ENCODE data around the gene HMGCS2. TPM values are rescaled to one million over a fixed set of nuclear protein-coding genes. Genes with fewer than 3 reads are reported as not detected.

Gene HMGCS2
- total RNA-seq = not detected

DNA sequence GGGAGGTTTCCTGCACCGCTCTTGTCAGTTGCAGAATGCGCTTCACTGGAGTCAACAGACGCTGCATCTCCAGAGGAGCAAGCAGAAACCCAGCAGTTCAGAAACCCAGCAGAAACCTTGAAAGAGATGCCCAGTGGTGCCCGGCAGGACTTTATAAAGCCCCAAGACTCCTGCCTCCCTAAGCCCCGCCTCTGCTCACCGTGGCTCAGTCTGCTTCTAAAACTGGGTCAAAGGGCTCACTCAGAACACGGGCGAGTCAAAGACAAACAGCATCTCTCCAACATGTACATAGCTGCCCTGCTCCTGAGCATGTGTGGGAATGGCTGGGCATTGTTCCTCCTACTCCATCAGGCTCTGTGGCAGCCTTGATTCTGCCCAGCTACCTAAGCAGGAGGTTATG is at the start of gene HMGCS2:
Gene HMGCS2 (minus strand): TSS at position 128 of the 400 bp plus-strand sequence. CDS start 61 bp downstream, at position 67.
- DNase-seq = no peak
- intact Hi-C loops (cut with micrococcal nuclease) = no loop called here
- Mint-ChIP-seq H3K27ac (no peak within 1 kb of the TSS), H3K4me1 (ENCODE audit: low read depth) (peaks cover 4% of the 10 kb centered on the region), H3K36me3 (ENCODE audit: low read depth) (no peaks in the 10 kb centered on the region), H3K9me3 (no peaks in the 10 kb centered on the region), H3K4me3 (no peak within 1 kb of the TSS), H3K27me3 (ENCODE audit: low read depth) (peaks cover 11% of the 10 kb centered on the region)
- CTCF ChIA-PET = interaction anchor here (0.5 to 1.5 kb wide), 2 partner anchors 13 to 65 kb away, joined by 3 to 4 read pairs; no protein-coding TSS in a partner anchor

DNA sequence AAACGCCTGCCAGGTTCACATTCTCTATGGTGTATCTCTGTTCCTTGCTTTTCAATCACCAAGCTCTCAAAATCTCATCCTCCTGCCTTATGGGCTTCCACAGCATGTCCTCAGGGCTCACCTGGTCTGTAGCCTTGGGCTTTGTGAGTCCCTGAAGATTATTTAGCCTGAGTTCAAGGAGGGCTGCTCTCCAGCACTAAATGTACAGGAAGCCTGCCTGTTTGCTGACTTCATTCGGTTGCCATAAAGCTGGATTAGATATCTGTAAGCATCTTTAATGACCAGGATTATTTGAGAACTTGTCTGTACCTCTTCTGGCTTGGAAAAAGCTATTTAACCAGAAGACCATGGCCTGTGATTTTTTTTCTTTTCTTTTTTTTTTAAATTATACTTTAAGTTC is 49.5 kb upstream of the HMGCS2 start:
- H3K27me3 Mint-ChIP-seq (ENCODE audit: low read depth) = peaks cover 6% of the 10 kb centered on the region
- no peak overlapping the region for H3K4me3 Mint-ChIP-seq
- no peak for DNase-seq
- no peaks in the 10 kb centered on the region for H3K4me1 Mint-ChIP-seq (ENCODE audit: low read depth)
- intact Hi-C loops (cut with micrococcal nuclease) = no loop called here
- no peak overlapping the region for H3K27ac Mint-ChIP-seq
- H3K36me3 Mint-ChIP-seq (ENCODE audit: low read depth) = no peaks in the 10 kb centered on the region
- CTCF ChIA-PET = interaction anchor here (1.5 kb wide), 1 partner anchor 9 kb away, joined by 4 read pairs; no protein-coding TSS in a partner anchor
- no peaks in the 10 kb centered on the region for H3K9me3 Mint-ChIP-seq

DNA sequence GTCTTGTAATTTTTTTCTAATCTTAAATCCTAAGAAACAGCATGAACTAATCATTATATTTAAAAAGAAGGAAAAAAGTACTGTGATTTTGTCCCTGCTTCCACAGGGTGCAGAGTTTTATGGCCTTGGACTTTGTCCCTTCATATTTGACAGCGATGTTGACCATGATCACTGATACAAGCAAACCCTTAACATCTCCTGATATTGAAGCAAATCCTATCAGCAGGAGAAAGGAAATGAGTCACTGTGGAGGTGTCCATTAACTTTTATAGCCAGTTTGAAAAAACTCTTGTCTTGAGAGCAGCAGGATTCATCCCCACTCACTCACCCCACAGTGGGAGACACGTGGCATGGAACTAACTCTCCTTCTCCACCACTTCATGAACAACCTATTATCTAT is 47.7 kb upstream of the HMGCS2 start:
- H3K4me3 Mint-ChIP-seq = no peak overlapping the region
- H3K27me3 Mint-ChIP-seq (ENCODE audit: low read depth) = peaks cover 3% of the 10 kb centered on the region
- no peaks in the 10 kb centered on the region for H3K36me3 Mint-ChIP-seq (ENCODE audit: low read depth)
- H3K9me3 Mint-ChIP-seq = no peaks in the 10 kb centered on the region
- CTCF ChIA-PET = no interaction called here
- H3K4me1 Mint-ChIP-seq (ENCODE audit: low read depth) = no peaks in the 10 kb centered on the region
- no peak for DNase-seq
- H3K27ac Mint-ChIP-seq = no peak overlapping the region
- intact Hi-C loops (cut with micrococcal nuclease) = no loop called here

DNA sequence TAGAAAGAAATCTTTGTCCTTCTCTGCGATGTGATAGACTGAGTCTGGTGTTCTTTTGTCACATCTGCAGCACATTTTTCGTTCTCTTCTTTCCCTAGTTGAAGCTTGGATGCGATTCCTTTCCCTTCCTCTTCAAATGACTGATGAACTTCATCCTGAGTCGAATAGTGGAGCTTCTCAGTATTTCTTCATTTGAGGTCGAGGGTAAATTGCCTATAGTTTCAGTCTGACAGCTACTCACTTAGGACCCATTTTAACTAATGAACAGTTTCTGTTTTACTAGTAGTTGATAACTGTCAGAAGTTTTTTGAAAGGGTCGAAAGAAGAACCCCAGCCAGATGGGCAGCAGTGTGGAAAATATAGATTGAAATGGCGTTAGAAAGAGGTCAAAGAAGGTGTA is 47.2 kb upstream of the HMGCS2 start:
- Mint-ChIP-seq H3K27ac (no peak overlapping the region), H3K4me3 (no peak overlapping the region), H3K36me3 (ENCODE audit: low read depth) (no peaks in the 10 kb centered on the region), H3K4me1 (ENCODE audit: low read depth) (no peaks in the 10 kb centered on the region), H3K27me3 (ENCODE audit: low read depth) (peaks cover 3% of the 10 kb centered on the region), H3K9me3 (no peaks in the 10 kb centered on the region)
- no peak for DNase-seq
- intact Hi-C loops (cut with micrococcal nuclease) = no loop called here
- CTCF ChIA-PET = interaction anchor here (0.7 to 1.1 kb wide), 2 partner anchors 9 to 70 kb away, joined by 3 to 4 read pairs; no protein-coding TSS in a partner anchor

DNA sequence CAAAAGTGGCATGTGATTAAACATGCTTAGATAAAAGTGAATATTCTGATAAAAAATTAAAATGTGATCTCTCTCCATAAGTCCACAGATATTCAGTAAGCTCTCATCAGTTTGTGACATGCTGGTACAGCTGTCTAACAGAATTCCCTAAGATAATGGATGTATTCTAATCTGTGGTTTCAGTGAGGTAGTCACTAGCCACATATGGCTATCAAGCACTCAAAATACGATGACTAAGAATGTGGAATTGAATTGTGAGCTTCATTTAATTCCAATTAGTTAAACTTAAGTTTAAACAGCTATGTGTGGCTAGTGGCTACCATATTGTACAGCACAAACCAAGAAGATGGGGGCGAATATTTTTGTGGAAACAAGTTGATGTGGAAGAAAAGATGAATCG is 46.7 kb upstream of the HMGCS2 start:
- Mint-ChIP-seq H3K4me3 (no peak overlapping the region), H3K27me3 (ENCODE audit: low read depth) (peaks cover 3% of the 10 kb centered on the region), H3K9me3 (no peaks in the 10 kb centered on the region), H3K4me1 (ENCODE audit: low read depth) (no peaks in the 10 kb centered on the region), H3K36me3 (ENCODE audit: low read depth) (no peaks in the 10 kb centered on the region), H3K27ac (no peak overlapping the region)
- CTCF ChIA-PET = interaction anchor here (0.7 to 1.1 kb wide), 2 partner anchors 10 to 70 kb away, joined by 3 to 4 read pairs; no protein-coding TSS in a partner anchor
- no peak for DNase-seq
- intact Hi-C loops (cut with micrococcal nuclease) = no loop called here

DNA sequence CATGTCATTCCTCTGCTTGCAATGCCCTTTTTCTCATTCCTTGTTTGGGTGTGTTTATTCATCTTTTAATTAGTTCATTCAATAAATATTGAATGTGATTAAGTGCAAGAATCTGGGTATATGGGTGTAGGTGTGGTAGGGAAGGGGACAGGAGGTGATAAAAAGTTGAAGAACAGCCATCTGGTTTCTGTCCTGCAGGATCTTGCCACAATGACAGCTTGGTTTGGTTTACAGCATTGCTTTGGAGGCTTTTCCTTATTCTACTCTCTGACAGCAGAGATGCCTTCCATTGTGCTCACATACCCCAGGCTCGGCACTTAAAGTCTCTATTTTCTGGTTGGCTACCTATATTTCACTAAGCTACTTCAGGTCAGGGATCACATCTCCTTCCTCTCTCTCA is 45.6 kb upstream of the HMGCS2 start:
- Mint-ChIP-seq H3K36me3 (ENCODE audit: low read depth) (no peaks in the 10 kb centered on the region), H3K9me3 (no peaks in the 10 kb centered on the region), H3K4me1 (ENCODE audit: low read depth) (peaks cover under 1% of the 10 kb centered on the region), H3K27me3 (ENCODE audit: low read depth) (peaks cover 3% of the 10 kb centered on the region), H3K4me3 (no peak overlapping the region), H3K27ac (no peak overlapping the region)
- intact Hi-C loops (cut with micrococcal nuclease) = no loop called here
- DNase-seq = no peak
- CTCF ChIA-PET = no interaction called here

DNA sequence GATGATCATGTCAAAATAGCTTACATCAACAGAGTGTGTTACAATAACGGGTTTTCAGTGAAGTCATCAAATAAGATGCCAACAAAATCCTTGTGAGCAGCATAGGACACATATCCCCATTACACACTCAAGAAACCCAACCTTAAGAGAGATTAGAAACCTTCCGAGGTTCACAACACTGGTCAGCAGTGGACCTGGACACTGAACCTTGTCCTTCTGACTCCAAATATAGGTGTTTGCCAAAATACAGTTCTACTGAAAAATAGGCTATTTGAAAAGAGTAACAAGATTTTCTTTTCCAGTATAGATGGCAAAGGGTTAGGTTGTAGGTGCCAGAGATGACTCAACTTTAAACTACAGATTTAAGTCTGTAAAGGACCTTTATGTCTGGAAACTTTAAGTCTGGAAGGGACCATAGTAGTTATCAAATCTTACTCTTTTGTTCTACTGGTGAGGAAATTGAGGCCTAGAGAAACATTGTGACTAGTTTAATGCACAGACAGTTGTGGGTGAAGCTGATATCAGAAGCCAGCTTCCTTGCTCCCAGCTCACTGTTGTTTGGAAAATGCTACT is 43.4 kb upstream of the HMGCS2 start:
- H3K4me1 Mint-ChIP-seq (ENCODE audit: low read depth) = peaks cover 3% of the 10 kb centered on the region
- H3K27ac Mint-ChIP-seq = no peak overlapping the region
- CTCF ChIA-PET = no interaction called here
- intact Hi-C loops (cut with micrococcal nuclease) = no loop called here
- no peak for DNase-seq
- peaks cover 5% of the 10 kb centered on the region for H3K27me3 Mint-ChIP-seq (ENCODE audit: low read depth)
- H3K4me3 Mint-ChIP-seq = no peak overlapping the region
- no peaks in the 10 kb centered on the region for H3K9me3 Mint-ChIP-seq
- no peaks in the 10 kb centered on the region for H3K36me3 Mint-ChIP-seq (ENCODE audit: low read depth)

DNA sequence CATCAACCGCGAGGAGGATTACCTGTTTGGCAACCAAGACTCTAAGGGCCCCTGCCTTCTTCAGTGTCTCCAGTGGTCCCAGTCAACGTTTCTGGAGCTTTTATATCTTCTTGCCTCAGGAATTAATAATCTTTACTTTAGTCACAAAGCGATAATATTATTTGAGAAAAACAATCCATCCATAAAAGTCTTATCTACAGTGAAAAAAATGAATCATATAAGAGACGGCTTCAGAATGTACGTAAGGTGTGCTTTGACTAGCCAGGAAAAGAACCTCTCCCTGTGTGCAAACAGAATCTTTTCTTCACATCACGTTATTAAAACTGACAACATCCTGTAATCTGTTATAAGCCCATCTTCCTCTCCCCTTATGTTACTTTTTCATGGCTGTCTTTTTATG is 42.7 kb upstream of the HMGCS2 start, which contains the start of gene REG4:
Gene REG4 (minus strand): TSS at position 74 of the 400 bp plus-strand sequence. CDS start 2,691 bp downstream, outside the sequence.
- Mint-ChIP-seq H3K27ac (no peak within 1 kb of the TSS), H3K36me3 (ENCODE audit: low read depth) (no peaks in the 10 kb centered on the region), H3K9me3 (no peaks in the 10 kb centered on the region), H3K27me3 (ENCODE audit: low read depth) (peaks cover 5% of the 10 kb centered on the region), H3K4me3 (no peak within 1 kb of the TSS), H3K4me1 (ENCODE audit: low read depth) (peaks cover 3% of the 10 kb centered on the region)
- DNase-seq = no peak
- CTCF ChIA-PET = no interaction called here
- intact Hi-C loops (cut with micrococcal nuclease) = no loop called here

DNA sequence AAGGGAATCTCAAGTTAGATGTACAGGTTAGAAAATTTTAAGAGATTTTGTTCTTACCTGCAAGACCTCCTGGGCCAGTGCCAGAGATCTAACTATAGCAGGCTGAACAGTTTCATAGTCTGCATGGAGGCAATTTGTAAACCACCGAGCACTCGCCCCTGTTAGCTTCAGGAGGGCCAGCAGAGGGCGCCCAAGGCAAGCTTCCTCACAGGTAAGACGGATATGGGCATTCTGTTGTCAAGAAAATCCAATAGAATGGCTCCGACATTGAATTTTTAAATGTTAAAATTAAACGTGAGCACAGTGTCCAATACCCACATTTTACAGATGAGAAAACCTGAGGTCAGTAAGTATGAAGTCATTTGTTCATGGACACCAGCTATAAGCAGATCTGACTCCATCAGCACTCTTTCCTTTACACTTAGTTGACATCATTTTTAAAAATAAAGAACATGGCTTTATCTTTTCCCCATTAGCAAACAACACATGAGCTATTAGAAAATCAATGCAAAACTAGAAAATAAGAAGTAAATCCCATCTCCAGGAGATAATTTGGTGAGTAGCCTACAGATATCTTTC is 40.4 kb upstream of the HMGCS2 start:
- no peaks in the 10 kb centered on the region for H3K36me3 Mint-ChIP-seq (ENCODE audit: low read depth)
- peak; percentile 82 for DNase-seq
- no peaks in the 10 kb centered on the region for H3K9me3 Mint-ChIP-seq
- H3K27ac Mint-ChIP-seq = no peak overlapping the region
- H3K4me3 Mint-ChIP-seq = no peak overlapping the region
- H3K27me3 Mint-ChIP-seq (ENCODE audit: low read depth) = peaks cover 2% of the 10 kb centered on the region
- H3K4me1 Mint-ChIP-seq (ENCODE audit: low read depth) = peaks cover 3% of the 10 kb centered on the region
- intact Hi-C loops (cut with micrococcal nuclease) = loop anchor here (1.0 to 5.0 kb wide), 3 partner anchors 63 to 197 kb away; no protein-coding TSS in a partner anchor
- CTCF ChIA-PET = interaction anchor here (0.5 to 2.7 kb wide), 23 partner anchors 9 to 180 kb away, joined by 3 to 15 read pairs (median 5); partner anchors contain the start of gene ZNF697

DNA sequence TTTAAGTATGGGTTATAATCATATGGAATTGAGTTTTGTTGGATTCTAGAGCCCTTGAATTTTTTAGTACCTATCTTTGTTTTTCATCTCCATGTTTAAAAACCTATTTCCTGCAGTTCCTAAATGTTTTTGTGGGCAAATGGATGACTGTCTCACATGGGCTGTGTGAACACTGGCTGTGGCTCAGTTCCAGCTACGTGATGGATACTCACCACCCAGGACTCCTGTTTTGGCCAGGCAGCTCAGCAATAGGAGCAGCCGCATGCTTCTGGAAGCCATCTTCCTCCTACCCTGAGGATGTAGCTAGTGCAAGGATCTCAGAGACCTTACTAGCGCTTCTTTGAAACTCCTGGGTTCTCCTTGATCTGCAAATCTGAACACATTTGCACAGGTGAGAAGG is 39.8 kb upstream of the HMGCS2 start:
- H3K27ac Mint-ChIP-seq = no peak overlapping the region
- intact Hi-C loops (cut with micrococcal nuclease) = loop anchor here (5.0 kb wide), 2 partner anchors 64 to 196 kb away; no protein-coding TSS in a partner anchor
- H3K9me3 Mint-ChIP-seq = no peaks in the 10 kb centered on the region
- CTCF ChIA-PET = interaction anchor here (0.6 to 2.7 kb wide), 19 partner anchors 9 to 1231 kb away, joined by 3 to 15 read pairs (median 5); no protein-coding TSS in a partner anchor
- no peak overlapping the region for H3K4me3 Mint-ChIP-seq
- peaks cover 2% of the 10 kb centered on the region for H3K27me3 Mint-ChIP-seq (ENCODE audit: low read depth)
- no peaks in the 10 kb centered on the region for H3K36me3 Mint-ChIP-seq (ENCODE audit: low read depth)
- DNase-seq = no peak
- H3K4me1 Mint-ChIP-seq (ENCODE audit: low read depth) = peaks cover 3% of the 10 kb centered on the region

DNA sequence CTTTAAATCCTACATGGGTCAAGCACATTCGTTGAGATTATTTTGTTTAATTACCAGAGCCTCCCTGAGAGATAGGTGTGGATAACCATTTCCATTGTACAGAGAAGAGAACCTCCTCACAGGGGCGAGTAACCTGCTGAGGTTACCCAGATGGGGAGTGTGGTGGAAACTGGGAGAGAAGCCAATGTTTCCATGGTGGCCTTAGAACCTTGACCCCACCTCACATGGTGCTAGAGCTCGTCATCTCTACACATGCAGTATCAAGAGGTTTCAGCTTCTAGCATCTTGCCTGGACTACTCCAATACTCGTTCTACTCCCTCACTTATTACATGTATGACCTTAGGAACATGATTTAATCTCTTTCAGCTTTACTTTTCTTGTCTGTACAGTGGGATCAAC is 37.8 kb upstream of the HMGCS2 start:
- no peak for DNase-seq
- intact Hi-C loops (cut with micrococcal nuclease) = loop anchor here (5.0 kb wide), 2 partner anchors 66 to 194 kb away; no protein-coding TSS in a partner anchor
- Mint-ChIP-seq H3K36me3 (ENCODE audit: low read depth) (no peaks in the 10 kb centered on the region), H3K4me3 (no peak overlapping the region), H3K9me3 (no peaks in the 10 kb centered on the region), H3K27ac (no peak overlapping the region), H3K27me3 (ENCODE audit: low read depth) (peaks cover 2% of the 10 kb centered on the region), H3K4me1 (ENCODE audit: low read depth) (peaks cover 3% of the 10 kb centered on the region)
- CTCF ChIA-PET = interaction anchor here (1.0 to 1.4 kb wide), 2 partner anchors 15 to 62 kb away, joined by 3 read pairs; no protein-coding TSS in a partner anchor

DNA sequence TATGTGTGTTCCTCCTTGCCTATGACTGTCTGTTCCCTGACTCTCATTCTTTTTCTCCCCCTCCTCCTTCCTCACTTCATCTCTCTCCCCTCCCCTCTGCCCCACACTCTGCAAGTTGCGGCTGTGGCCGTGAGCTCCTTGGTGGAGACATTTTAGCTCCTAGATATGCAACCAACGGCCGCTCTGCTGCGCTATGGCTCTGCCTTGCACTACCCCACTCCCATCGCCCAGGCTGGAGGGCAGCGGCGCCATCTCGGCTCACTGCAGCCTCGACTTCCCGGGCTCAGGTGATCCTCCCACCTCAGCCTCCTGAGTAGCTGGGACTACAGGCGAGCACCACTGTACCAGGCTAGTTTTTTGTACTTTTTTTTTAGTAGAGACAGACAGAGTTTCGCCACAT is 37.0 kb upstream of the HMGCS2 start:
- DNase-seq = no peak
- H3K27me3 Mint-ChIP-seq (ENCODE audit: low read depth) = peaks cover 2% of the 10 kb centered on the region
- no peaks in the 10 kb centered on the region for H3K36me3 Mint-ChIP-seq (ENCODE audit: low read depth)
- H3K4me1 Mint-ChIP-seq (ENCODE audit: low read depth) = peaks cover 5% of the 10 kb centered on the region
- CTCF ChIA-PET = no interaction called here
- H3K4me3 Mint-ChIP-seq = no peak overlapping the region
- H3K9me3 Mint-ChIP-seq = no peaks in the 10 kb centered on the region
- no peak overlapping the region for H3K27ac Mint-ChIP-seq
- intact Hi-C loops (cut with micrococcal nuclease) = loop anchor here (5.0 kb wide), 2 partner anchors 67 to 193 kb away; no protein-coding TSS in a partner anchor
